Thyroid gland (tissue), 4 donors: ENCODE results near the gene ADARB2.

Experiments used
- POLR2A ChIP-seq, 2 donors: fragments of 450-650 bp; IDR thresholded peaks; one replicate each; pipeline ENCODE4 v1.6.1; 2017; ENCODE audit warnings: antibody characterized with exemption in 2 of 2, mild to moderate bottlenecking in 2 of 2, moderate library complexity in 1 of 2
- TF ChIP-seq, protein P1 (sequence below), 6 experiments: fragments of 200-600 bp in 3 of 6; fragments of 450-650 bp in 3 of 6; sonication (generic) in 3 of 6; IDR thresholded peaks; one replicate each; pipeline ENCODE4 v1.5.1; 2016 to 2019; ENCODE audit warnings: antibody characterized with exemption in 6 of 6, mild to moderate bottlenecking in 2 of 6, inconsistent platforms in 1 of 6, moderate library complexity in 1 of 6

DNA sequence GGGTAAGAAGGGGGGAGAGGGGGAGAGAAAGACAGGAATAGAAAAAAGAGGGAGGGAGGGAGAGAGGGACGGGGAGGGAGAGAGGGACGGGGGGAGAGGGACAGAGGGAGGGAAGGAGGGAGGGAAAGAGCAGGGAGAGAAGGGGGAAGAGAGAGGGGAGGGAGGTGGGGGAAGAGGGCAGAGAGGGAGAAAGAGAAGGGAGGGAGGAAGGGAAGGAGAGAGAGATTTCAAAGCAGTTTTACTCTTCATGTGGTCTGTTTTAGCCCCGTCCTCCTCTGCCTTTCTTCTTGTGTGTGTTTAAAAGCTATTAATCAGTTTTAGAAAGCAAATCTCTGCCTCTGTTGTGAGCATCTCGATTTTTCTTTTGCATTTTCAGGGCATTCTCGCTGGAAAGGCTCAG is 444.2 kb downstream of the ADARB2 start:
- TF ChIP-seq POLR2A (IDR thresholded peaks at IDR 0.05): no peak
- TF ChIP-seq, protein P1, sequence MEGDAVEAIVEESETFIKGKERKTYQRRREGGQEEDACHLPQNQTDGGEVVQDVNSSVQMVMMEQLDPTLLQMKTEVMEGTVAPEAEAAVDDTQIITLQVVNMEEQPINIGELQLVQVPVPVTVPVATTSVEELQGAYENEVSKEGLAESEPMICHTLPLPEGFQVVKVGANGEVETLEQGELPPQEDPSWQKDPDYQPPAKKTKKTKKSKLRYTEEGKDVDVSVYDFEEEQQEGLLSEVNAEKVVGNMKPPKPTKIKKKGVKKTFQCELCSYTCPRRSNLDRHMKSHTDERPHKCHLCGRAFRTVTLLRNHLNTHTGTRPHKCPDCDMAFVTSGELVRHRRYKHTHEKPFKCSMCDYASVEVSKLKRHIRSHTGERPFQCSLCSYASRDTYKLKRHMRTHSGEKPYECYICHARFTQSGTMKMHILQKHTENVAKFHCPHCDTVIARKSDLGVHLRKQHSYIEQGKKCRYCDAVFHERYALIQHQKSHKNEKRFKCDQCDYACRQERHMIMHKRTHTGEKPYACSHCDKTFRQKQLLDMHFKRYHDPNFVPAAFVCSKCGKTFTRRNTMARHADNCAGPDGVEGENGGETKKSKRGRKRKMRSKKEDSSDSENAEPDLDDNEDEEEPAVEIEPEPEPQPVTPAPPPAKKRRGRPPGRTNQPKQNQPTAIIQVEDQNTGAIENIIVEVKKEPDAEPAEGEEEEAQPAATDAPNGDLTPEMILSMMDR (IDR thresholded peaks at IDR 0.05): no peak
